ENCODE results near the gene SCP2D1. TPM values are rescaled to one million over a fixed set of nuclear protein-coding genes. Genes with fewer than 3 reads are reported as not detected.

The SCP2D1 gene
- total RNA-seq, 3 donors from 2014 or later (not counting 1 experiment from before 2014, with no cell fraction given) = not detected

DNA sequence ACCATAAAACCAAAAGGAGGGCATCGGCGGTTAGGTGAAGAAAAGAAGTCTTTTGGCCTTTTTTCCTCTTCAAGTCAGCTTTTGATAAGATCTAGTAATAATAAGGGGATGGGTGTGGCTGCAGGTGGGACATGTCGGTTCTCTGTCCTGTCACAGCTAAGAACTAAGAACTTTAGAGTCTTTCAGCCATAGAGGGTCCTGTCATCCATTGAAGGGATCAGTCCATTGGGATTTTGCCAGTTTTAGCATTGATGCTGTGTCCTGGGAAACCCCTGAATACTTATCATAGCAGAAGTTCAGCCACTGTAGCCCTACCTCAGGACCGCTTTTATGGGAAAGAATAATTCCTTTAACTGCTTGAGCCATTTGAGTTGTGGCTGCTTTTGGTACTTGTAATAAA lies 18.2 kb upstream of the SCP2D1 start:
- no peaks in the 10 kb centered on the region for H3K9me3 ChIP-seq (ENCODE audit: control insufficient read depth, insufficient read depth, low read length)
- H3K4me1 ChIP-seq (ENCODE audit: control insufficient read depth, insufficient read depth, low read length) = peaks cover 12% of the 10 kb centered on the region
- H3K4me3 ChIP-seq (ENCODE audit: low read length) = no peak overlapping the region
- Mint-ChIP-seq H3K9me3 (no peaks in the 10 kb centered on the region), H3K36me3 (peaks cover 4% of the 10 kb centered on the region), H3K4me3 (no peak overlapping the region), H3K27ac (peak overlapping the region; percentile 98), H3K4me1 (peaks cover 18 to 19% of the 10 kb centered on the region in 2 donors), H3K27me3 (ENCODE audit: low read depth in 2 of 2) (peaks cover 8 to 29% of the 10 kb centered on the region in 2 donors)
- no peak for TF ChIP-seq CTCF (IDR thresholded peaks at IDR 0.05)
- DNase-seq (no peak), ATAC-seq (no peak)
- intact Hi-C loops (cut with micrococcal nuclease) = no loop called here
- H3K27me3 ChIP-seq (ENCODE audit: control insufficient read depth, insufficient read depth, low read length) = no peaks in the 10 kb centered on the region
- no peak overlapping the region for H3K27ac ChIP-seq (ENCODE audit: low read length)
- 86% methylated on average over 3 of the region's 4 CpGs for WGBS (ENCODE audit: insufficient coverage)
- H3K36me3 ChIP-seq (ENCODE audit: control insufficient read depth, insufficient read depth, low read length) = no peaks in the 10 kb centered on the region

DNA sequence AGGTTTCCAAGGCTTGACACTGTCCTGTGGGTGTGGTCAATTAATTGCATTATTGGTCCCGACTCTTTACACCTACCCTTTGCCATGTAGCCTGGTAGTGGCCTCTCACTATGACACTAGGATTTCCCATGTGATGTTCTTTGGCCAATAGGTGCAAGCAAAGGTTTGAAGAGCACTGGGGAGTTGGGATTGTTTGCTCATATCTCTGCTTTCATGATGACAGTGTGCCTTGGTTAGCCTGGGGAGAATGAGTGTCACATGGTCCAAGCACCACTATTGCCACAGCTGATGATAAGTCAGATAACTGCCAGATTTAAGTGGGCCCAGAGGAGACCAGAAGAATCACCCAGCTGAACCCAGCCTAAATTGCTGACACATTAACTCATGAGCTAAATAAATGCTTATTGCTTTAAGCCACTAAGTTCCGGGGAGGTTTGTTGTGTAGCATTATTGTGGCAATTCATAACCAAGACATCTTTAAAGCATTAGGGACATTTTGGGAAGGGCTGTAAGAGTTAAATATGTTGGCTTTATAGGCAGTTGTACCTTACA lies 17.2 kb upstream of the SCP2D1 start:
- Mint-ChIP-seq H3K9me3 (no peaks in the 10 kb centered on the region), H3K36me3 (no peaks in the 10 kb centered on the region), H3K27ac (no peak overlapping the region), H3K4me1 (peaks cover 18 to 19% of the 10 kb centered on the region in 2 donors), H3K27me3 (ENCODE audit: low read depth in 2 of 2) (peaks cover 7 to 19% of the 10 kb centered on the region in 2 donors), H3K4me3 (no peak overlapping the region)
- H3K4me1 ChIP-seq (ENCODE audit: control insufficient read depth, insufficient read depth, low read length) = peaks cover 12% of the 10 kb centered on the region
- ATAC-seq (no peak), DNase-seq (no peak)
- no peak for TF ChIP-seq CTCF (IDR thresholded peaks at IDR 0.05)
- H3K4me3 ChIP-seq (ENCODE audit: low read length) = no peak overlapping the region
- WGBS (ENCODE audit: insufficient coverage) = no CpG with 5 or more reads among the region's 2 CpGs
- H3K9me3 ChIP-seq (ENCODE audit: control insufficient read depth, insufficient read depth, low read length) = no peaks in the 10 kb centered on the region
- H3K27me3 ChIP-seq (ENCODE audit: control insufficient read depth, insufficient read depth, low read length) = no peaks in the 10 kb centered on the region
- no peaks in the 10 kb centered on the region for H3K36me3 ChIP-seq (ENCODE audit: control insufficient read depth, insufficient read depth, low read length)
- H3K27ac ChIP-seq (ENCODE audit: low read length) = no peak overlapping the region
- intact Hi-C loops (cut with micrococcal nuclease) = no loop called here

DNA sequence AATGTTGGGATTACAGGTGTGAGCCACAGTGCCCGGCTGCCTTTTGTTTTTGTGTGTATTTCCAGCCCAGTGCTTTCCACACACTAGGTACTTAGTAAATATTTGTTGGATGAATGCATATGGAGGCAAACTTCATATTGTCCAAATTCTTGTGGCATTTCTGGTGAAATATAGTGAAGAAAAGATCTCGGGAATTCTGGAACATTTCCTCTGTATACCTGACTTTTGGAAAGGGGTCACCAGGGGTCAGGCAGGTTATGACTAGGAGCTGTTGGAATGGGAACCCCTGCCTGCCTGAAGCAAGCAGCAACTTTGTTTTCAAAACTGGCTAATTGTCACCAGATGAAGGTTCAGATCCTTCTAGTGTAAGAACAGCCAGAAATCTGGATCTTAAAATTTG lies 12.1 kb upstream of the SCP2D1 start:
- no peaks in the 10 kb centered on the region for H3K9me3 Mint-ChIP-seq
- H3K36me3 Mint-ChIP-seq = no peaks in the 10 kb centered on the region
- H3K27ac Mint-ChIP-seq = no peak overlapping the region
- H3K4me1 Mint-ChIP-seq = no peaks in the 10 kb centered on the region
- Histone ChIP-seq H3K4me1 (ENCODE audit: control insufficient read depth, insufficient read depth, low read length) (no peaks in the 10 kb centered on the region), H3K9me3 (ENCODE audit: control insufficient read depth, insufficient read depth, low read length) (no peaks in the 10 kb centered on the region), H3K27me3 (ENCODE audit: control insufficient read depth, insufficient read depth, low read length) (no peaks in the 10 kb centered on the region), H3K36me3 (ENCODE audit: control insufficient read depth, insufficient read depth, low read length) (no peaks in the 10 kb centered on the region), H3K4me3 (ENCODE audit: low read length) (no peak overlapping the region), H3K27ac (ENCODE audit: low read length) (no peak overlapping the region)
- intact Hi-C loops (cut with micrococcal nuclease) = no loop called here
- peaks cover 0 to 7% of the 10 kb centered on the region in 2 donors for H3K27me3 Mint-ChIP-seq (ENCODE audit: low read depth in 2 of 2)
- 85% methylated on average over 2 of the region's 2 CpGs for WGBS (ENCODE audit: insufficient coverage)
- ATAC-seq = no peak
- no peak overlapping the region for H3K4me3 Mint-ChIP-seq
- DNase-seq = no peak
- TF ChIP-seq CTCF (IDR thresholded peaks at IDR 0.05) = no peak

DNA sequence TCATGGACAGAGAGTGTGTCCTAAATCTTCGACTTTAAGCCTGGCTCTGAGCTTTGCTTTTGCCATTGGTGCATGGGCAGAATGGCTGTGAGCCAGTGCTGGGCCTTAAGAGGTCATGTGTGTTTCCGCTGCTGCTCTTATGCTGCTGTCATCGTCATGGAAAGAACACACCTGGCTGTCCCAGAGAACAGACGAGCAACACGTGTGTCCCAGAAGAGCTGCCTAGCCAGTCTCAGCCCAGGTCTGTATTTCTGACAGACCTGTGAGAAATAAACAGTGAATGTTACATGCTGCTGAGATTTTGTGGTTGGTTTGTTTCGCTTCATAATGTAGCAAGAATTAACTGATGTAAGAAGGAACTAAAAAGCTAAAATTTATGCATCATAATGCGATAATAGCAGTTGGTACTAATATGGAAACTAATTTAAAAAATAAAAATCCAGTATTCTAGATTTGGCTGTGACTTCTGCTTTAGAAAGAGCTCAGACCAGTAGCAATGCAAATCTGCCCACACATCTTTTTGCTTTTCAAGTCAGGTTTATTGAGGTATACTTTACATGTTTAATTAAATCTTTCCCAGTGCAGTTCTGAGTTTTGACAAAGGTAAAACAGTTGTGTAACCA lies 11.5 kb upstream of the SCP2D1 start:
- H3K27ac Mint-ChIP-seq = no peak overlapping the region
- intact Hi-C loops (cut with micrococcal nuclease) = no loop called here
- peaks cover 0 to 7% of the 10 kb centered on the region in 2 donors for H3K27me3 Mint-ChIP-seq (ENCODE audit: low read depth in 2 of 2)
- no peak overlapping the region for H3K4me3 Mint-ChIP-seq
- Histone ChIP-seq H3K27me3 (ENCODE audit: control insufficient read depth, insufficient read depth, low read length) (no peaks in the 10 kb centered on the region), H3K4me3 (ENCODE audit: low read length) (no peak overlapping the region), H3K9me3 (ENCODE audit: control insufficient read depth, insufficient read depth, low read length) (no peaks in the 10 kb centered on the region), H3K36me3 (ENCODE audit: control insufficient read depth, insufficient read depth, low read length) (no peaks in the 10 kb centered on the region), H3K4me1 (ENCODE audit: control insufficient read depth, insufficient read depth, low read length) (no peaks in the 10 kb centered on the region), H3K27ac (ENCODE audit: low read length) (no peak overlapping the region)
- no peaks in the 10 kb centered on the region for H3K9me3 Mint-ChIP-seq
- ATAC-seq (no peak), DNase-seq (no peak)
- no peaks in the 10 kb centered on the region for H3K36me3 Mint-ChIP-seq
- TF ChIP-seq CTCF (IDR thresholded peaks at IDR 0.05) = no peak
- H3K4me1 Mint-ChIP-seq = no peaks in the 10 kb centered on the region
- 85% methylated on average over 7 of the region's 7 CpGs for WGBS (ENCODE audit: insufficient coverage)
